ENCODE measurements around the gene GGT6.

Gene GGT6

DNA sequence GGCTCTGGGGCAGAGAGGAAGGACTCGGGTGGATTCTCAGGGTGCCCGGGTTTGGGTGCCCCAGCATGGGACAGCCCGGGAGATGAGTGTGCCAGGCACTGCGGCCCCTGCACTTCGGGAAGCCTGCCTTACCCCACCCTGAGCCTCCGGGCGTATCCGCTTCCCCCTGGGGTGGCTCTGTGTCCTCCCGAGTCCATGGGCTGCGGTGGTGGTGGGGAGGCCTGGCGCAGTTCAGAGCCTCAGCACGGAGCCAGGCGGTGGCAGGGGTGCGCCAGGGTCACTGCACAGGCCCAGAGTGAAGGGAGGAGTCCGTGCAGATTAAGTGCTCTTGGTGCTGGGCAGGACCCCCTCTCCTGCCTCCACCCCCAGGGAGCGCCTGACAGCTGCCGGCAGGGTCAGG lies 25.9 kb downstream of the GGT6 start:
- POLR2A ChIA-PET, result interaction anchor here (1.0 to 2.6 kb wide), 3 partner anchors 9 to 113 kb away, joined by 4 to 11 read pairs (median 5); partner anchors contain the start of gene MYBBP1A

DNA sequence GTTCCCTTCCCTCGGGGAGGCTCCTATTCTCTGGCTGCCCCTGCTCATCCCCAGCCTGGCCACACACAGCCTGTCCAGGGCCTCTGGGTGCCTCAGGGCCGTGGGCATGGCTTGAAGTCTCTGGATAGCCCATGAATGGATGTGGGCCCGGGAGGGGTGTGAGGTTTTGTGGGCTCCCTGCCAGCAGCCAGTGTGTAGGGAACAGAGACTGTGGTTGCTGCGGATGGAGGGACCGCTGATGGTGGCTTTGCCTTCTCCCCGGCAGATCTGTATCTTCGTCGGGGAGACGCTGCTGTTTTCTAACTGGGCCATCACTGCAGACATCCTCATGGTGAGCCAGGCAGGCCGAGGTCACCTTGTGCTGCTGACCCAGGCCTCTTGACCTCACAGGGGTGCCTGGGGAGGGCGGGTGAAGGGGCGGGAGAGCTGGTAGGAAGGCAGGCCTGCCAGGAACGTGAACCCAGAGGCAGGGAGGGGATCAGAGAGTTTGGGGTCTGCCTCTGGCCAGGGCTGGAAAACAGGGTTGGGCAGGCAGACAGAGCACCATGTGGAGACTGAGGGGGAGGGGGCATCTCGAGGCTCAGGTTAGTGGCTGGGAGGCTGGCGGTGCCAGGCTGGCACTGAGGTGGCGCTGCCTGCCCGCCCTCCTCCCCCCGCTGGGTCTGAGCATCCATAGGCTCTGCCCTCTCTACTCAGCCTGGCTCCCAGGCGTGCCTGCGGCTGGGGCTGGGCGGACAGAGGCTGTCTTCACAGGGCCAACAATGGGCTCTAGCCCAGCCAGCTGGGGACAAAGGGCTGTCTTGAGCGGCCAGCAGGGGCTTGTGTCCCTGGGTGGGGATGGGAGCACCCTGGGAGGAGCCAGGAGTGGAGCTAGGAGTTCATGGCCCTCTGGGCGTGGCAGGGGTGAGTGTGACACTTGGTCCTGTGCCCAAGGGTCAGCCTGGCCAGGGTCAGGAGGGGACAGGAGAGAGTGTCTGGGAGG lies 26.6 kb downstream of the GGT6 start:
- peaks cover 0 to 19% of the 10 kb centered on the region in 2 experiments; a peak in 1 of 3 replicates for H3K36me3 ChIP-seq (ENCODE audit: control insufficient read depth in 2 of 2, insufficient read depth in 1 of 2, low read length in 2 of 2)
- CTCF ChIA-PET, result no interaction called here
- POLR2A ChIA-PET, result interaction anchor here (1.0 to 2.6 kb wide), 3 partner anchors 10 to 113 kb away, joined by 3 to 11 read pairs (median 4); no protein-coding TSS in a partner anchor
- H3K4me1 ChIP-seq (ENCODE audit: control insufficient read depth, insufficient read depth, low read length), result no peaks in the 10 kb centered on the region
- no peaks in the 10 kb centered on the region for H3K9me3 ChIP-seq (ENCODE audit: control insufficient read depth, insufficient read depth, low read depth, low read length)
- H3K27ac ChIP-seq (ENCODE audit: extremely low read depth, low read depth, low read length), result no peak overlapping the region
- H3K4me3 ChIP-seq (ENCODE audit: low read depth, low read length), result no peak overlapping the region
- TF ChIP-seq ZBTB1 (tag by site-specific recombination; IDR thresholded peaks at IDR 0.05) (no peak), ZNF654 (tag by site-specific recombination; IDR thresholded peaks at IDR 0.05; ENCODE audit: low read depth) (no peak), ZNF157 (tag by site-specific recombination; IDR thresholded peaks at IDR 0.05) (no peak), ZNF404 (tag by site-specific recombination; IDR thresholded peaks at IDR 0.05) (no peak), ZNF223 (tag by site-specific recombination; IDR thresholded peaks at IDR 0.05) (0 out of 2 replicates have a peak, but pooled peaks have one; percentile 67), ZNF600 (tag by site-specific recombination; IDR thresholded peaks at IDR 0.05) (peak; percentile 93), ZNF560 (tag by site-specific recombination; IDR thresholded peaks at IDR 0.05; ENCODE audit: borderline replicate concordance) (no peak), ZNF660 (tag by site-specific recombination; IDR thresholded peaks at IDR 0.05) (no peak), ZXDB (tag by site-specific recombination; IDR thresholded peaks at IDR 0.05) (no peak), ZNF112 (tag by site-specific recombination; IDR thresholded peaks at IDR 0.05) (no peak), ZNF394 (tag by site-specific recombination; IDR thresholded peaks at IDR 0.05; ENCODE audit: borderline replicate concordance) (no peak), KLF1 (tag by site-specific recombination; IDR thresholded peaks at IDR 0.05) (0 out of 2 replicates have a peak, but pooled peaks have one; percentile 13), PRDM1 (tag by site-specific recombination; IDR thresholded peaks at IDR 0.05) (no peak)
- TF ChIP-seq, protein P1, sequence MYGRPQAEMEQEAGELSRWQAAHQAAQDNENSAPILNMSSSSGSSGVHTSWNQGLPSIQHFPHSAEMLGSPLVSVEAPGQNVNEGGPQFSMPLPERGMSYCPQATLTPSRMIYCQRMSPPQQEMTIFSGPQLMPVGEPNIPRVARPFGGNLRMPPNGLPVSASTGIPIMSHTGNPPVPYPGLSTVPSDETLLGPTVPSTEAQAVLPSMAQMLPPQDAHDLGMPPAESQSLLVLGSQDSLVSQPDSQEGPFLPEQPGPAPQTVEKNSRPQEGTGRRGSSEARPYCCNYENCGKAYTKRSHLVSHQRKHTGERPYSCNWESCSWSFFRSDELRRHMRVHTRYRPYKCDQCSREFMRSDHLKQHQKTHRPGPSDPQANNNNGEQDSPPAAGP (tag by site-specific recombination; IDR thresholded peaks at IDR 0.05), result 0 out of 2 replicates have a peak, but pooled peaks have one; percentile 11
- TF ChIP-seq, protein P2, sequence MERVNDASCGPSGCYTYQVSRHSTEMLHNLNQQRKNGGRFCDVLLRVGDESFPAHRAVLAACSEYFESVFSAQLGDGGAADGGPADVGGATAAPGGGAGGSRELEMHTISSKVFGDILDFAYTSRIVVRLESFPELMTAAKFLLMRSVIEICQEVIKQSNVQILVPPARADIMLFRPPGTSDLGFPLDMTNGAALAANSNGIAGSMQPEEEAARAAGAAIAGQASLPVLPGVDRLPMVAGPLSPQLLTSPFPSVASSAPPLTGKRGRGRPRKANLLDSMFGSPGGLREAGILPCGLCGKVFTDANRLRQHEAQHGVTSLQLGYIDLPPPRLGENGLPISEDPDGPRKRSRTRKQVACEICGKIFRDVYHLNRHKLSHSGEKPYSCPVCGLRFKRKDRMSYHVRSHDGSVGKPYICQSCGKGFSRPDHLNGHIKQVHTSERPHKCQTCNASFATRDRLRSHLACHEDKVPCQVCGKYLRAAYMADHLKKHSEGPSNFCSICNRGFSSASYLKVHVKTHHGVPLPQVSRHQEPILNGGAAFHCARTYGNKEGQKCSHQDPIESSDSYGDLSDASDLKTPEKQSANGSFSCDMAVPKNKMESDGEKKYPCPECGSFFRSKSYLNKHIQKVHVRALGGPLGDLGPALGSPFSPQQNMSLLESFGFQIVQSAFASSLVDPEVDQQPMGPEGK (tag by site-specific recombination; IDR thresholded peaks at IDR 0.05), result no peak
- TF ChIP-seq, protein P3, sequence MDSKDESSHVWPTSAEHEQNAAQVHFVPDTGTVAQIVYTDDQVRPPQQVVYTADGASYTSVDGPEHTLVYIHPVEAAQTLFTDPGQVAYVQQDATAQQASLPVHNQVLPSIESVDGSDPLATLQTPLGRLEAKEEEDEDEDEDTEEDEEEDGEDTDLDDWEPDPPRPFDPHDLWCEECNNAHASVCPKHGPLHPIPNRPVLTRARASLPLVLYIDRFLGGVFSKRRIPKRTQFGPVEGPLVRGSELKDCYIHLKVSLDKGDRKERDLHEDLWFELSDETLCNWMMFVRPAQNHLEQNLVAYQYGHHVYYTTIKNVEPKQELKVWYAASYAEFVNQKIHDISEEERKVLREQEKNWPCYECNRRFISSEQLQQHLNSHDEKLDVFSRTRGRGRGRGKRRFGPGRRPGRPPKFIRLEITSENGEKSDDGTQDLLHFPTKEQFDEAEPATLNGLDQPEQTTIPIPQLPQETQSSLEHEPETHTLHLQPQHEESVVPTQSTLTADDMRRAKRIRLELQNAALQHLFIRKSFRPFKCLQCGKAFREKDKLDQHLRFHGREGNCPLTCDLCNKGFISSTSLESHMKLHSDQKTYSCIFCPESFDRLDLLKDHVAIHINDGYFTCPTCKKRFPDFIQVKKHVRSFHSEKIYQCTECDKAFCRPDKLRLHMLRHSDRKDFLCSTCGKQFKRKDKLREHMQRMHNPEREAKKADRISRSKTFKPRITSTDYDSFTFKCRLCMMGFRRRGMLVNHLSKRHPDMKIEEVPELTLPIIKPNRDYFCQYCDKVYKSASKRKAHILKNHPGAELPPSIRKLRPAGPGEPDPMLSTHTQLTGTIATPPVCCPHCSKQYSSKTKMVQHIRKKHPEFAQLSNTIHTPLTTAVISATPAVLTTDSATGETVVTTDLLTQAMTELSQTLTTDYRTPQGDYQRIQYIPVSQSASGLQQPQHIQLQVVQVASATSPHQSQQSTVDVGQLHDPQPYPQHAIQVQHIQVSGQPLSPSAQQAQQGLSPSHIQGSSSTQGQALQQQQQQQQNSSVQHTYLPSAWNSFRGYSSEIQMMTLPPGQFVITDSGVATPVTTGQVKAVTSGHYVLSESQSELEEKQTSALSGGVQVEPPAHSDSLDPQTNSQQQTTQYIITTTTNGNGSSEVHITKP (tag by site-specific recombination; IDR thresholded peaks at IDR 0.05), result peak; percentile 92

More for the DNA sequence above, 25.9 kb downstream of the GGT6 start:
- no peaks in the 10 kb centered on the region for H3K4me1 ChIP-seq (ENCODE audit: control insufficient read depth, insufficient read depth, low read length)
- H3K9me3 ChIP-seq (ENCODE audit: control insufficient read depth, insufficient read depth, low read depth, low read length), result no peaks in the 10 kb centered on the region
- CTCF ChIA-PET, result no interaction called here
- TF ChIP-seq ZNF777 (tag by site-specific recombination; IDR thresholded peaks at IDR 0.05; ENCODE audit: borderline replicate concordance) (no peak), ZNF311 (tag by site-specific recombination; IDR thresholded peaks at IDR 0.05; ENCODE audit: borderline replicate concordance) (no peak), KLF16 (tag by site-specific recombination; IDR thresholded peaks at IDR 0.05) (0 out of 2 replicates have a peak, but pooled peaks have one; percentile 14), ZNF707 (tag by site-specific recombination; IDR thresholded peaks at IDR 0.05) (no peak), ZNF544 (tag by site-specific recombination; IDR thresholded peaks at IDR 0.05) (no peak), ZNF114 (tag by site-specific recombination; IDR thresholded peaks at IDR 0.05) (no peak), GLI4 (tag by site-specific recombination; IDR thresholded peaks at IDR 0.05) (no peak), ZNF423 (tag by site-specific recombination; IDR thresholded peaks at IDR 0.05) (peak; percentile 11; the same call in 1 of the 2 replicates), BCL11A (tag by site-specific recombination; IDR thresholded peaks at IDR 0.05; ENCODE audit: low read depth) (no peak), ZSCAN30 (tag by site-specific recombination; IDR thresholded peaks at IDR 0.05) (no peak), ZIC2 (tag by site-specific recombination; IDR thresholded peaks at IDR 0.05) (0 out of 2 replicates have a peak, but pooled peaks have one; percentile 49), GLIS2 (tag by site-specific recombination; IDR thresholded peaks at IDR 0.05) (peak; percentile 13; the same call in 1 of the 2 replicates), ZBTB48 (tag by site-specific recombination; IDR thresholded peaks at IDR 0.05) (peak; percentile 4; the same call in 1 of the 2 replicates), OSR2 (tag by site-specific recombination; IDR thresholded peaks at IDR 0.05) (no peak)
- TF ChIP-seq, protein P4, sequence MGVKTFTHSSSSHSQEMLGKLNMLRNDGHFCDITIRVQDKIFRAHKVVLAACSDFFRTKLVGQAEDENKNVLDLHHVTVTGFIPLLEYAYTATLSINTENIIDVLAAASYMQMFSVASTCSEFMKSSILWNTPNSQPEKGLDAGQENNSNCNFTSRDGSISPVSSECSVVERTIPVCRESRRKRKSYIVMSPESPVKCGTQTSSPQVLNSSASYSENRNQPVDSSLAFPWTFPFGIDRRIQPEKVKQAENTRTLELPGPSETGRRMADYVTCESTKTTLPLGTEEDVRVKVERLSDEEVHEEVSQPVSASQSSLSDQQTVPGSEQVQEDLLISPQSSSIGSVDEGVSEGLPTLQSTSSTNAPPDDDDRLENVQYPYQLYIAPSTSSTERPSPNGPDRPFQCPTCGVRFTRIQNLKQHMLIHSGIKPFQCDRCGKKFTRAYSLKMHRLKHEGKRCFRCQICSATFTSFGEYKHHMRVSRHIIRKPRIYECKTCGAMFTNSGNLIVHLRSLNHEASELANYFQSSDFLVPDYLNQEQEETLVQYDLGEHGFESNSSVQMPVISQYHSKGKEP (tag by site-specific recombination; IDR thresholded peaks at IDR 0.05), result no peak
- TF ChIP-seq, protein P5, sequence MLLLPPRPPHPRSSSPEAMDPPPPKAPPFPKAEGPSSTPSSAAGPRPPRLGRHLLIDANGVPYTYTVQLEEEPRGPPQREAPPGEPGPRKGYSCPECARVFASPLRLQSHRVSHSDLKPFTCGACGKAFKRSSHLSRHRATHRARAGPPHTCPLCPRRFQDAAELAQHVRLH (tag by site-specific recombination; IDR thresholded peaks at IDR 0.05), result no peak
- no peak overlapping the region for H3K27ac ChIP-seq (ENCODE audit: extremely low read depth, low read depth, low read length)
- peaks cover 0 to 26% of the 10 kb centered on the region in 2 experiments; a peak in 1 of 3 replicates for H3K36me3 ChIP-seq (ENCODE audit: control insufficient read depth in 2 of 2, insufficient read depth in 1 of 2, low read length in 2 of 2)
- no peak overlapping the region for H3K4me3 ChIP-seq (ENCODE audit: low read depth, low read length)

Data from HEK293 (cell line).